ENCODE measurements around the gene COX8A. TPM values are rescaled to one million over a fixed set of nuclear protein-coding genes. Genes with fewer than 3 reads are reported as not detected.

Gene COX8A
- polyA plus RNA-seq, 1 experiment = 200 TPM

GRCh38 chr11:63979426-63979825 lies 5.0 kb downstream of the COX8A start:
- ChIA-PET POLR2A (no interaction called here), CTCF (no interaction called here)
- Histone ChIP-seq H3K9me3 (ENCODE audit: control insufficient read depth, insufficient read depth, low read length) (peaks cover 3% of the 10 kb centered on the region; the same call in 1 of the 2 replicates), H3K27ac (ENCODE audit: low read depth, low read length) (no peak overlapping the region), H3K27me3 (ENCODE audit: control insufficient read depth, insufficient read depth, low read length) (no peaks in the 10 kb centered on the region), H3K4me3 (ENCODE audit: low read depth, low read length) (no peak overlapping the region)
- no peak for DNase-seq (ENCODE audit: low read depth, low spot score)
- no peak for TF ChIP-seq CTCF (IDR thresholded peaks at IDR 0.05; ENCODE audit: low read depth, low read length)

GRCh38 chr11:63985812-63986155 lies 11.4 kb downstream of the COX8A start:
- DNase-seq (ENCODE audit: low read depth, low spot score) = no peak
- Histone ChIP-seq H3K4me3 (ENCODE audit: low read depth, low read length) (peak overlapping the region; percentile 93), H3K9me3 (ENCODE audit: control insufficient read depth, insufficient read depth, low read length) (no peaks in the 10 kb centered on the region; the same call in 1 of the 2 replicates), H3K27me3 (ENCODE audit: control insufficient read depth, insufficient read depth, low read length) (no peaks in the 10 kb centered on the region), H3K27ac (ENCODE audit: low read depth, low read length) (peak overlapping the region; percentile 90)
- no peak for TF ChIP-seq CTCF (IDR thresholded peaks at IDR 0.05; ENCODE audit: low read depth, low read length)
- POLR2A ChIA-PET = no interaction called here
- CTCF ChIA-PET = interaction anchor here (0.9 to 1.4 kb wide), 2 partner anchors 15 to 40 kb away, joined by 3 to 4 read pairs; no protein-coding TSS in a partner anchor

- H3K4me3 ChIP-seq (ENCODE audit: low read depth, low read length) = peak within 1 kb of the TSS; percentile 93
- no peaks in the 10 kb centered on the region for H3K27me3 ChIP-seq (ENCODE audit: control insufficient read depth, insufficient read depth, low read length)
- DNase-seq (ENCODE audit: low read depth, low spot score) = peak; percentile 71
- H3K27ac ChIP-seq (ENCODE audit: low read depth, low read length) = peak within 1 kb of the TSS; percentile 90
- CTCF ChIA-PET = interaction anchor here (0.9 to 1.4 kb wide), 2 partner anchors 14 to 41 kb away, joined by 3 to 4 read pairs; no protein-coding TSS in a partner anchor
- H3K9me3 ChIP-seq (ENCODE audit: control insufficient read depth, insufficient read depth, low read length) = no peaks in the 10 kb centered on the region; the same call in 1 of the 2 replicates
- POLR2A ChIA-PET = no interaction called here
- TF ChIP-seq CTCF (IDR thresholded peaks at IDR 0.05; ENCODE audit: low read depth, low read length) = no peak
These were observed 11.9 kb downstream of the COX8A start, which contains the start of gene OTUB1 for GRCh38 chr11:63986156-63986931. Gene OTUB1, plus strand, starts transcription at chr11:63986438. Its CDS starts 19 bp downstream, at chr11:63986457.

GRCh38 chr11:63986932-63987513 lies 12.6 kb downstream of the COX8A start:
- no peak overlapping the region for H3K27ac ChIP-seq (ENCODE audit: low read depth, low read length)
- no peaks in the 10 kb centered on the region for H3K27me3 ChIP-seq (ENCODE audit: control insufficient read depth, insufficient read depth, low read length)
- ChIA-PET POLR2A (no interaction called here), CTCF (interaction anchor here (1.3 to 2.0 kb wide), 2 partner anchors 13 to 150 kb away, joined by 6 to 8 read pairs; no protein-coding TSS in a partner anchor)
- no peak for DNase-seq (ENCODE audit: low read depth, low spot score)
- TF ChIP-seq CTCF (IDR thresholded peaks at IDR 0.05; ENCODE audit: low read depth, low read length) = no peak
- peak overlapping the region; percentile 93 for H3K4me3 ChIP-seq (ENCODE audit: low read depth, low read length)
- no peaks in the 10 kb centered on the region; the same call in 1 of the 2 replicates for H3K9me3 ChIP-seq (ENCODE audit: control insufficient read depth, insufficient read depth, low read length)

GRCh38 chr11:63991558-63991957 lies 17.1 kb downstream of the COX8A start:
- no peak for TF ChIP-seq CTCF (IDR thresholded peaks at IDR 0.05; ENCODE audit: low read depth, low read length)
- DNase-seq (ENCODE audit: low read depth, low spot score) = no peak
- CTCF ChIA-PET = interaction anchor here (1.6 to 2.0 kb wide), 2 partner anchors 9 to 158 kb away, joined by 8 to 16 read pairs; no protein-coding TSS in a partner anchor
- Histone ChIP-seq H3K4me3 (ENCODE audit: low read depth, low read length) (no peak overlapping the region), H3K9me3 (ENCODE audit: control insufficient read depth, insufficient read depth, low read length) (no peaks in the 10 kb centered on the region; the same call in 1 of the 2 replicates), H3K27me3 (ENCODE audit: control insufficient read depth, insufficient read depth, low read length) (no peaks in the 10 kb centered on the region), H3K27ac (ENCODE audit: low read depth, low read length) (no peak overlapping the region)
- POLR2A ChIA-PET = no interaction called here

Measured in AG04450 (cell line).